Measurements from ENCODE around the gene PARP14. TPM values are rescaled to one million over a fixed set of nuclear protein-coding genes. Genes with fewer than 3 reads are reported as not detected.

Gene PARP14
- total RNA-seq, 1 donor from 2014 or later = 123 TPM

GRCh38 chr3:122770521-122771202 is 90.0 kb downstream of the PARP14 start:
- no peak for DNase-seq (ENCODE audit: low read depth)

- DNase-seq (ENCODE audit: low read depth) = no peak
Observed at GRCh38 chr3:122772827-122773226, 92.2 kb downstream of the PARP14 start.

DNA sequence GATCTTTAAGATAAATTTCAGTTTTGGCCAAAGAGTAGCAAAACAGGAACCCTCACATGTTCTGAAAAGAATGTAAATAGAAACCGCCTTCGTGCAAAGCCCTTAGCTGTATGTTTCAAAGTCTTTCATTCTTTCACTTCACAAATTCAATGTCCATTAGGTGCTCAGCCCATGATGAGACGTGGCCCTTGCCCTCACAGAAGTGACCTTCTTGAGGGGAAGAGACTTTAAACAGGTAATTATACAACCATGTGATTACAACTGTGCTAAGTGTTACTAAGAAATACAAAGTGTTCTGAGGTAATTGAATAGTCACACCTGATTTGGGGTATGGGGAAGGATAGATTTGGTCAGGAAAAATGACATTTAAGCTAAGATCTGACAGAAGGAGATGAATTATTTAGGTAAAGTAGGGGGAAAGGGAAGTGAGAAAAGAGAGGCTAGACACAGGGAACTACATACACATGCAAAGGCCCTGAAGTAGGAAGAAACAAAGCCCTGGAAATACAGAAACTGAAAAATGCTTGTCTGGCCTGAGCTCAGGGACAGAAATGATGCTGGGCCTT is 93.4 kb downstream of the PARP14 start:
- DNase-seq (ENCODE audit: low read depth) = no peak

- peak; percentile 29 for DNase-seq (ENCODE audit: low read depth)
Observed at GRCh38 chr3:122774564-122774963, 93.9 kb downstream of the PARP14 start.

- DNase-seq (ENCODE audit: low read depth) = no peak
Observed at GRCh38 chr3:122776675-122777468, 96.2 kb downstream of the PARP14 start.

DNA sequence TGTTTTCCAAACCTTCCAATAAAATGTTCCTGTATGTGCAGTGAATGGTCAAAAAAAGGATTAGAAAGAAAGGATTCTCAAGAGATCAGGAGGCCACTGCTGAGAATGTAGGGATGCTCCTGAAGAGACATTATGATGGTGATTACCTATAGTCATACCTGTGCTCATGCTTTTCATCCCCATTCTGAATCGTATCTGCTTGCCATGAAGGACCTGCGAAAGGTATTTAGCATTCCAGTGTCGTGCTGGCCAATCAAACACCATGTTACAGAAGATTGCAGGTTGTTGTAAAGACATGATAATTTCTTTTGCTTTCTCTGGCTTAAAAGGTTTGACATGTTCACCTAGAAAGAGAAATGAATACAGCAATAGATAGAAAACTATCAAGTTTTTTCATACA is 96.9 kb downstream of the PARP14 start:
- no peak for DNase-seq (ENCODE audit: low read depth)

Other genes with a start within 250 kb of the PARP14 start
- 29.5 and 61.3 TPM in 2 replicates for gene KPNA1, start 165.9 kb upstream of the PARP14 start, total RNA-seq
- gene PARP9, start 116.5 kb upstream of the PARP14 start, total RNA-seq = 39.8 and 41.5 TPM in 2 replicates
- 39.1 and 55.1 TPM in 2 replicates for gene DTX3L, start 116.5 kb upstream of the PARP14 start, total RNA-seq
- 0.20 TPM in 1 of 2 replicates, not detected in the other for gene PARP15, start 103.2 kb upstream of the PARP14 start, total RNA-seq
- gene HSPBAP1, start 113.0 kb downstream of the PARP14 start, total RNA-seq = 2.4 and 5.8 TPM in 2 replicates
- 13.7 and 26.3 TPM in 2 replicates for gene SLC49A4, start 114.2 kb downstream of the PARP14 start, total RNA-seq